ENCODE measurements around the gene GGCX. TPM values are rescaled to one million over a fixed set of nuclear protein-coding genes. Genes with fewer than 3 reads are reported as not detected.

Gene GGCX
- total and polyA plus RNA-seq, 2 of the 13 experiments (the other 11 are each of a cell fraction or from before 2014, with no cell fraction given) = 72.5 to 103 TPM

DNA sequence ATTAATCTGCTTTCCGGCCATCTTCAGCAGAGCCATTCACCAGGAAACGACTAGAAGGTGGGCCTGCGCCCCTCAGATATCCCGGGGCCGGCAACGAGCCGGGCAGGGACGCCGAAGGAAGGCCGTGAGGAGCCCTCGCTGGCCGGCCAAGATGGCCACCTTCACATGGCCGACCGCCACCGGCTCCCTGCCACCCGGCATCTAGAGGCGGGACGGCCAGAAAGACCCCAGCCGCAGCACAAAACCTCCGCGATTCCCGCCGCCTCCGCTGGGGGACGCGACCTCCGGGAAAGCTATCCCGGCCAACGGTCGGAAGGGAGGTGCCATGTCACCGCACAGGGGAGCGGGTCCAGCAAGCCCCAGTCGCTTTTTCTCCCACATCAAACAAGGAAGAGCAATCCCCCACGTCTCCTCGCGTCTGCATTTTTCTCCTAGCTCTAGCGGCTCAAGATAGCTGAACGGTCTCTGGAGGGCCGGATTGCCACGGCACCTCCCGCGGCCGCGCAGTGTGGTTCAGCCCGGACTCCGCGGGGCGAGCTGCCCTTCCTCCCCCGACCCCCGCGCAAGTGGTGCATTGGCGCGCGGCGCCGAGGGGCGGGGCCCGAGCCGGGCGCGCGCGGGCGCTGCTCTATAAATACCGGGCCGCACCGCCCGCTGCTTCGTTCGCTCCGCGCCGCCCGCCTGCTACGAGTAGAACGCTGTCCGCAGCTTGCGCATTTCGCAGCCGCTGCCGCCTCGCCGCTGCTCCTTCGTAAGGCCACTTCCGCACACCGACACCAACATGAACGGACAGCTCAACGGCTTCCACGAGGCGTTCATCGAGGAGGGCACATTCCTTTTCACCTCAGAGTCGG is 22.6 kb downstream of the GGCX start, which contains the start of gene MAT2A (continued):
- TF ChIP-seq, protein P1, sequence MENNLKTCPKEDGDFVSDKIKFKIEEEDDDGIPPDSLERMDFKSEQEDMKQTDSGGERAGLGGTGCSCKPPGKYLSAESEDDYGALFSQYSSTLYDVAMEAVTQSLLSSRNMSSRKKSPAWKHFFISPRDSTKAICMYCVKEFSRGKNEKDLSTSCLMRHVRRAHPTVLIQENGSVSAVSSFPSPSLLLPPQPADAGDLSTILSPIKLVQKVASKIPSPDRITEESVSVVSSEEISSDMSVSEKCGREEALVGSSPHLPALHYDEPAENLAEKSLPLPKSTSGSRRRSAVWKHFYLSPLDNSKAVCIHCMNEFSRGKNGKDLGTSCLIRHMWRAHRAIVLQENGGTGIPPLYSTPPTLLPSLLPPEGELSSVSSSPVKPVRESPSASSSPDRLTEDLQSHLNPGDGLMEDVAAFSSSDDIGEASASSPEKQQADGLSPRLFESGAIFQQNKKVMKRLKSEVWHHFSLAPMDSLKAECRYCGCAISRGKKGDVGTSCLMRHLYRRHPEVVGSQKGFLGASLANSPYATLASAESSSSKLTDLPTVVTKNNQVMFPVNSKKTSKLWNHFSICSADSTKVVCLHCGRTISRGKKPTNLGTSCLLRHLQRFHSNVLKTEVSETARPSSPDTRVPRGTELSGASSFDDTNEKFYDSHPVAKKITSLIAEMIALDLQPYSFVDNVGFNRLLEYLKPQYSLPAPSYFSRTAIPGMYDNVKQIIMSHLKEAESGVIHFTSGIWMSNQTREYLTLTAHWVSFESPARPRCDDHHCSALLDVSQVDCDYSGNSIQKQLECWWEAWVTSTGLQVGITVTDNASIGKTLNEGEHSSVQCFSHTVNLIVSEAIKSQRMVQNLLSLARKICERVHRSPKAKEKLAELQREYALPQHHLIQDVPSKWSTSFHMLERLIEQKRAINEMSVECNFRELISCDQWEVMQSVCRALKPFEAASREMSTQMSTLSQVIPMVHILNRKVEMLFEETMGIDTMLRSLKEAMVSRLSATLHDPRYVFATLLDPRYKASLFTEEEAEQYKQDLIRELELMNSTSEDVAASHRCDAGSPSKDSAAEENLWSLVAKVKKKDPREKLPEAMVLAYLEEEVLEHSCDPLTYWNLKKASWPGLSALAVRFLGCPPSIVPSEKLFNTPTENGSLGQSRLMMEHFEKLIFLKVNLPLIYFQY (CRISPR knock-in tag; IDR thresholded peaks at IDR 0.05; ENCODE audit: borderline replicate concordance) = 0 out of 2 replicates have a peak, but pooled peaks have one; percentile 52
- TF ChIP-seq HNF4A (CRISPR knock-in tag; IDR thresholded peaks at IDR 0.05) (peak; percentile 58; the same call in 1 of the 2 replicates), ZBTB38 (CRISPR knock-in tag; IDR thresholded peaks at IDR 0.05) (peak; percentile 77; the same call in 1 of the 2 replicates), ZMYM4 (CRISPR knock-in tag; IDR thresholded peaks at IDR 0.05) (peak; percentile 88), FOXP1 (IDR thresholded peaks at IDR 0.05) (no peak), FOXP1 (CRISPR knock-in tag; IDR thresholded peaks at IDR 0.05) (peak; percentile 49), ZNF230 (CRISPR knock-in tag; IDR thresholded peaks at IDR 0.05) (peak; percentile 86; the same call in 1 of the 2 replicates), CHD4 (IDR thresholded peaks at IDR 0.05; ENCODE audit: borderline replicate concordance, low read length) (no peak), MYNN (CRISPR knock-in tag; IDR thresholded peaks at IDR 0.05; ENCODE audit: low read depth) (peak; percentile 49; the same call in 1 of the 2 replicates), SATB2 (CRISPR knock-in tag; IDR thresholded peaks at IDR 0.05) (peak; percentile 27; the same call in 1 of the 2 replicates), PHB2 (IDR thresholded peaks at IDR 0.05; ENCODE audit: partially characterized antibody) (no peak), JDP2 (CRISPR knock-in tag; IDR thresholded peaks at IDR 0.05; ENCODE audit: borderline replicate concordance) (peak; percentile 66; the same call in 1 of the 2 replicates), ARNT (IDR thresholded peaks at IDR 0.05) (no peak)
- TF ChIP-seq, protein P2, sequence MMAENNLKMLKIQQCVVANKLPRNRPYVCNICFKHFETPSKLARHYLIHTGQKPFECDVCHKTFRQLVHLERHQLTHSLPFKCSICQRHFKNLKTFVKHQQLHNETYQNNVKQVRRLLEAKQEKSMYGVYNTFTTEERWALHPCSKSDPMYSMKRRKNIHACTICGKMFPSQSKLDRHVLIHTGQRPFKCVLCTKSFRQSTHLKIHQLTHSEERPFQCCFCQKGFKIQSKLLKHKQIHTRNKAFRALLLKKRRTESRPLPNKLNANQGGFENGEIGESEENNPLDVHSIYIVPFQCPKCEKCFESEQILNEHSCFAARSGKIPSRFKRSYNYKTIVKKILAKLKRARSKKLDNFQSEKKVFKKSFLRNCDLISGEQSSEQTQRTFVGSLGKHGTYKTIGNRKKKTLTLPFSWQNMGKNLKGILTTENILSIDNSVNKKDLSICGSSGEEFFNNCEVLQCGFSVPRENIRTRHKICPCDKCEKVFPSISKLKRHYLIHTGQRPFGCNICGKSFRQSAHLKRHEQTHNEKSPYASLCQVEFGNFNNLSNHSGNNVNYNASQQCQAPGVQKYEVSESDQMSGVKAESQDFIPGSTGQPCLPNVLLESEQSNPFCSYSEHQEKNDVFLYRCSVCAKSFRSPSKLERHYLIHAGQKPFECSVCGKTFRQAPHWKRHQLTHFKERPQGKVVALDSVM (CRISPR knock-in tag; IDR thresholded peaks at IDR 0.05) = peak; percentile 51
- TF ChIP-seq, protein P3, sequence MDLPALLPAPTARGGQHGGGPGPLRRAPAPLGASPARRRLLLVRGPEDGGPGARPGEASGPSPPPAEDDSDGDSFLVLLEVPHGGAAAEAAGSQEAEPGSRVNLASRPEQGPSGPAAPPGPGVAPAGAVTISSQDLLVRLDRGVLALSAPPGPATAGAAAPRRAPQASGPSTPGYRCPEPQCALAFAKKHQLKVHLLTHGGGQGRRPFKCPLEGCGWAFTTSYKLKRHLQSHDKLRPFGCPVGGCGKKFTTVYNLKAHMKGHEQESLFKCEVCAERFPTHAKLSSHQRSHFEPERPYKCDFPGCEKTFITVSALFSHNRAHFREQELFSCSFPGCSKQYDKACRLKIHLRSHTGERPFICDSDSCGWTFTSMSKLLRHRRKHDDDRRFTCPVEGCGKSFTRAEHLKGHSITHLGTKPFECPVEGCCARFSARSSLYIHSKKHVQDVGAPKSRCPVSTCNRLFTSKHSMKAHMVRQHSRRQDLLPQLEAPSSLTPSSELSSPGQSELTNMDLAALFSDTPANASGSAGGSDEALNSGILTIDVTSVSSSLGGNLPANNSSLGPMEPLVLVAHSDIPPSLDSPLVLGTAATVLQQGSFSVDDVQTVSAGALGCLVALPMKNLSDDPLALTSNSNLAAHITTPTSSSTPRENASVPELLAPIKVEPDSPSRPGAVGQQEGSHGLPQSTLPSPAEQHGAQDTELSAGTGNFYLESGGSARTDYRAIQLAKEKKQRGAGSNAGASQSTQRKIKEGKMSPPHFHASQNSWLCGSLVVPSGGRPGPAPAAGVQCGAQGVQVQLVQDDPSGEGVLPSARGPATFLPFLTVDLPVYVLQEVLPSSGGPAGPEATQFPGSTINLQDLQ (CRISPR knock-in tag; IDR thresholded peaks at IDR 0.05) = peak; percentile 60
- TF ChIP-seq, protein P4, sequence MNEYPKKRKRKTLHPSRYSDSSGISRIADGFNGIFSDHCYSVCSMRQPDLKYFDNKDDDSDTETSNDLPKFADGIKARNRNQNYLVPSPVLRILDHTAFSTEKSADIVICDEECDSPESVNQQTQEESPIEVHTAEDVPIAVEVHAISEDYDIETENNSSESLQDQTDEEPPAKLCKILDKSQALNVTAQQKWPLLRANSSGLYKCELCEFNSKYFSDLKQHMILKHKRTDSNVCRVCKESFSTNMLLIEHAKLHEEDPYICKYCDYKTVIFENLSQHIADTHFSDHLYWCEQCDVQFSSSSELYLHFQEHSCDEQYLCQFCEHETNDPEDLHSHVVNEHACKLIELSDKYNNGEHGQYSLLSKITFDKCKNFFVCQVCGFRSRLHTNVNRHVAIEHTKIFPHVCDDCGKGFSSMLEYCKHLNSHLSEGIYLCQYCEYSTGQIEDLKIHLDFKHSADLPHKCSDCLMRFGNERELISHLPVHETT (CRISPR knock-in tag; conservative IDR thresholded peaks at IDR 0.05) = no peak; the same call in 1 of the 2 replicates
- TF ChIP-seq, protein P5, sequence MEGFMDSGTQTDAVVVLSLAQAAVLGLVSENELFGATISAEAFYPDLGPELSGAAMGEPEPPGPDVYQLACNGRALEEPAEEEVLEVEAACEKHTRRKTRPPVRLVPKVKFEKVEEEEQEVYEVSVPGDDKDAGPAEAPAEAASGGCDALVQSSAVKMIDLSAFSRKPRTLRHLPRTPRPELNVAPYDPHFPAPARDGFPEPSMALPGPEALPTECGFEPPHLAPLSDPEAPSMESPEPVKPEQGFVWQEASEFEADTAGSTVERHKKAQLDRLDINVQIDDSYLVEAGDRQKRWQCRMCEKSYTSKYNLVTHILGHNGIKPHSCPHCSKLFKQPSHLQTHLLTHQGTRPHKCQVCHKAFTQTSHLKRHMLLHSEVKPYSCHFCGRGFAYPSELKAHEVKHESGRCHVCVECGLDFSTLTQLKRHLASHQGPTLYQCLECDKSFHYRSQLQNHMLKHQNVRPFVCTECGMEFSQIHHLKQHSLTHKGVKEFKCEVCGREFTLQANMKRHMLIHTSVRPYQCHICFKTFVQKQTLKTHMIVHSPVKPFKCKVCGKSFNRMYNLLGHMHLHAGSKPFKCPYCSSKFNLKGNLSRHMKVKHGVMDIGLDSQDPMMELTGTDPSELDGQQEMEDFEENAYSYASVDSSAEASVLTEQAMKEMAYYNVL (CRISPR knock-in tag; IDR thresholded peaks at IDR 0.05; ENCODE audit: borderline replicate concordance) = peak; percentile 69; the same call in 1 of the 2 replicates

All from HepG2 (cell line).